Inflammatory macrophage treated with lipopolysaccharide for 4 hours (primary cell): ENCODE measurements around the gene LNP1.

Experiments
- DNase-seq: peaks from one replicate; pipeline ENCODE4 v3.0.0-alpha.2; 2020

The LNP1 gene

DNA sequence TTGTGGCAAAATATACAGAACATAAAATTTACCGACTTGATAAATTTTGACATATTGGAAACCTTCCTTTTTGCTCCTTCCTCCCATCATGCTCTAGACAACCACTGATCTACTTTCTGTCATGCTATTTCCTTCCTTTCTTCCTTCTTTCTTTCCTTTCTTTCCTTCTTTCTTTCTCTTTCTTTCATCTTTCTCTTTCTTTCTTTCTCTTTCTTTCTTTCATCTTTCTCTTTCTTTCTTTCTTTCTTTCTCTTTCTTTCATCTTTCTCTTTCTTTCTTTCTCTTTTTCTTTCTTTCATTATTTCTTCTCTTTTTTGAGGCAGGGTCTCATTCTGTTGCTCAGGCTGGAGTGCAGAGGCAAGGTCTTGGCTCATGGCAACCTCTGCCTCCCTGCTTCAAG lies 82.2 kb downstream of the LNP1 start:
- DNase-seq: no peak

- no peak for DNase-seq
Measured at GRCh38 chr3:100486808-100487207, 85.5 kb downstream of the LNP1 start.

DNA sequence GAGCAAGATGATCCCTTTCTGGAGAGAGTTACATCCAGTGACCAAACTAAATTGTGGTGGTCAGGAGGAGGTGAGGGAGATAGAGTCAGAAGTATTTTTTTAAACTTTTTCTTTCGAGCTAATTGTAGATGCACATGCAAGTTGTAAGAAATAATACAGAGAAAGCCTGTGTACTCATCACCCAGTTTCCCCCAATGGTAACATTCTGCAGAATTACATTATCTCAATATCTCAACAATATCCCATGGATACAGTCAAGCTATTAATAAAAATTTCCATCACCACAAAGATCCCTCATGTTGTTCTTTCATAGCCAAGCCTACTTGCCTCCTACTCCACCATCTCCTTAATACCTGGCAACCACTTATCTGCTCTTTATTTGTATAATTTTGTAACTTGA lies 87.8 kb downstream of the LNP1 start:
- DNase-seq: no peak

GRCh38 chr3:100492059-100493006 lies 91.0 kb downstream of the LNP1 start, which contains the start of gene TMEM45A:
Gene TMEM45A (plus strand): TSS chr3:100492619. CDS start chr3:100555212, 62,593 bp downstream.
- peak; percentile 90 for DNase-seq

- DNase-seq: peak; percentile 21
Measured at GRCh38 chr3:100496711-100497261, 95.4 kb downstream of the LNP1 start.

DNA sequence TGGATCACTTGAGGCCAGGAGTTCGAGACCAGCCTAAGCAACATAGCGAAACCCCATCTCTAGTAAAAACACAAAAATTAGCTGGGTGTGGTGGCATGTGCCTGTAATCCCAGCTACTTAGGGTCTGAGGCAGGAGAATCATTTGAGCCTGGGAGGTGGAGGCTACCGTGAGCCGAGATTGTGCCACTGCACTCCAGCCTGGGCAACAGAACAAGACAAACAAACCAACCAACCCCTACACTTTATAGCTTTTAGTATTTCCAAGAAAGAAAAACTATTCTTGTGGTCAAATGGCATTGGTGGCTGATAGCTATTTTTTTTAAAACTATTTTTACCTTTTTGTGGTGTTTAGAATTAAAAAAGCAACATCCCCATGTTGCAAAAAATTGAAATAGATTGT lies 98.3 kb downstream of the LNP1 start:
- DNase-seq: no peak

GRCh38 chr3:100500320-100500880 lies 99.1 kb downstream of the LNP1 start:
- DNase-seq: no peak

DNA sequence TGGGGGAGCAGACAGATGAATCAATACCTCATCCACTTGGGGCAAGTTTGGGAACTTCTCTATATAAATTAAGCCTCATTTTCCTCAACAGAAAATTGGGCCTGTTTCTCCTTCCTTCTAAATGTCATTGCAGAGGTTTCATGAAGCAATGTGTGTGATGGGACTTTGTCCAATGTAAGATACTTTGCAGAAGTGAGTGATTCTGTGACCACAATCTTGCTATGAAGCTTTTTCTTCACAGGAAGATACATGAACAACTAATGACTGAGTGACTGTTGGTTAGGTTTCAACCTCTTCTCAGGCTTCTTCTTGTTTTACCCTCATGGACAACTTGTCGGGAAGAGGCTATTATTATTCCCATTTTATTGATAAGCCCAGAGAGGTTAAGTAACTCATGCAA lies 102.1 kb downstream of the LNP1 start:
- peak; percentile 42 for DNase-seq
